ENCODE measurements around the gene SERP2. TPM values are rescaled to one million over a fixed set of nuclear protein-coding genes. Genes with fewer than 3 reads are reported as not detected.

SERP2 gene
- total and polyA plus RNA-seq, 2 of the 8 experiments (the other 6 are each of a cell fraction or from before 2014, with no cell fraction given) = 2.0 to 2.3 TPM

- DNase-seq (ENCODE audit: low read depth in 1 of 2, low spot score in 2 of 2) (no peak), FAIRE-seq (no peak)
- Histone ChIP-seq H3K4ac (replicated peaks; ENCODE audit: insufficient read length, low read depth, low read length) (no peak overlapping the region), H4K8ac (ENCODE audit: extremely low read depth, insufficient read depth, low read length) (no peak overlapping the region), H2AFZ (ENCODE audit: low read length) (no peak overlapping the region), H3K79me2 (ENCODE audit: control insufficient read depth in 1 of 2, insufficient read depth in 2 of 2, low read length in 2 of 2) (no peaks in the 10 kb centered on the region), H3K27me3 (replicated peaks in 1 of 4; ENCODE audit: control insufficient read depth in 3 of 4, extremely low read depth in 1 of 4, insufficient read depth in 3 of 4, low read length in 3 of 4) (no peaks in the 10 kb centered on the region), H3K9me3 (ENCODE audit: insufficient read depth in 2 of 2, low read depth in 1 of 2, low read length in 1 of 2) (no peaks in the 10 kb centered on the region; a peak in 1 of 4 replicates), H2BK5ac (ENCODE audit: low read depth, low read length) (no peak overlapping the region), H2BK15ac (ENCODE audit: low read length) (no peak overlapping the region), H3K23ac (ENCODE audit: insufficient read length) (no peak overlapping the region), H2BK12ac (ENCODE audit: low read depth, low read length) (no peak overlapping the region), H4K91ac (replicated peaks; ENCODE audit: insufficient read length, low read length) (no peak overlapping the region), H3K23me2 (ENCODE audit: low read depth, low read length) (no peaks in the 10 kb centered on the region), H3K14ac (ENCODE audit: insufficient read length) (no peak overlapping the region), H3K18ac (ENCODE audit: extremely low read depth, low read length) (no peak overlapping the region), H3K56ac (replicated peaks; ENCODE audit: insufficient read length, low read depth, low read length) (no peak overlapping the region), H3K36me3 (ENCODE audit: control insufficient read depth in 2 of 4, insufficient read depth in 4 of 4, low read length in 3 of 4) (no peaks in the 10 kb centered on the region), H3K79me1 (ENCODE audit: low read depth, low read length) (no peaks in the 10 kb centered on the region), H2BK120ac (replicated peaks; ENCODE audit: low read depth, low read length) (no peak overlapping the region), H2BK20ac (ENCODE audit: low read length) (no peak overlapping the region), H4K20me1 (replicated peaks in 1 of 2; ENCODE audit: control insufficient read depth in 1 of 2, insufficient read depth in 2 of 2, low read length in 2 of 2) (no peaks in the 10 kb centered on the region), H3K4me2 (ENCODE audit: insufficient read depth in 1 of 2, low read depth in 2 of 2, low read length in 2 of 2) (no peak overlapping the region), H2AK5ac (ENCODE audit: low read depth, low read length) (no peak overlapping the region), H3K4me3 (ENCODE audit: extremely low read depth in 1 of 4, insufficient read depth in 2 of 4, low read depth in 3 of 4, low read length in 4 of 4) (no peak overlapping the region), H3K27ac (ENCODE audit: low read depth, low read length) (no peak overlapping the region), H4K5ac (ENCODE audit: insufficient read length, low read depth, low read length) (no peak overlapping the region), H3K9ac (replicated peaks in 1 of 4; ENCODE audit: extremely low read depth in 1 of 4, low read depth in 3 of 4, low read length in 3 of 4) (no peak overlapping the region), H3K4me1 (replicated peaks in 1 of 4; ENCODE audit: control insufficient read depth in 3 of 4, insufficient read depth in 4 of 4, low read length in 3 of 4) (peaks cover 0 to 5% (median 4%) of the 10 kb centered on the region in 4 experiments; a peak in 4 of 7 replicates)
- ChIA-PET CTCF (ENCODE audit: partially characterized antibody) (interaction anchor here (3.5 kb wide), 1 partner anchor 10 kb away, joined by 12 read pairs; no protein-coding TSS in a partner anchor), POLR2A (ENCODE audit: partially characterized antibody) (interaction anchor here (1.3 to 8.1 kb wide), 3 partner anchors 10 to 19 kb away, joined by 3 to 80 read pairs (median 3); no protein-coding TSS in a partner anchor)
- WGBS, 2 experiments (ENCODE audit: extremely low coverage in 1 of 2, insufficient coverage in 1 of 2, insufficient read length in 1 of 2, insufficient replicate concordance in 2 of 2, low coverage in 1 of 2, low lambda C conversion rate in 2 of 2, missing lambda C conversion rate in 1 of 2) = 87% methylated on average over 5 of the region's 5 CpGs; no CpG with 5 or more reads in 1 of the 2 experiments
- TF ChIP-seq SUZ12 (IDR thresholded peaks at IDR 0.05; ENCODE audit: low read length) = no peak
- TF ChIP-seq FOSL1 (IDR thresholded peaks at IDR 0.05; ENCODE audit: insufficient read depth, low read depth, low read length) = no peak
- TF ChIP-seq POLR2A (IDR thresholded peaks at IDR 0.05; ENCODE audit: control extremely low read depth in 1 of 2, low read depth in 2 of 2, low read length in 2 of 2) = no peak
- TF ChIP-seq CTCF (IDR thresholded peaks at IDR 0.05; ENCODE audit: control extremely low read depth in 1 of 3, insufficient read depth in 1 of 3, low read depth in 1 of 3, low read length in 3 of 3) = no peak
- no peak for TF ChIP-seq SP2 (IDR thresholded peaks at IDR 0.05; ENCODE audit: low read length)
- TF ChIP-seq CHD1 (IDR thresholded peaks at IDR 0.05; ENCODE audit: low read depth, low read length) = no peak
- no peak for TF ChIP-seq RBBP5 (IDR thresholded peaks at IDR 0.05; ENCODE audit: borderline replicate concordance, low read depth, low read length)
- TF ChIP-seq CBX8 (IDR thresholded peaks at IDR 0.05; ENCODE audit: borderline replicate concordance, low read depth, low read length) = no peak
- TF ChIP-seq NANOG (IDR thresholded peaks at IDR 0.05; ENCODE audit: insufficient read depth, low read depth, low read length, poor library complexity, severe bottlenecking) = no peak
- TF ChIP-seq RNF2 (IDR thresholded peaks at IDR 0.05; ENCODE audit: borderline replicate concordance, low read depth, low read length, missing control alignments, poor library complexity, severe bottlenecking) = no peak
- TF ChIP-seq POU5F1 (IDR thresholded peaks at IDR 0.05; ENCODE audit: low read depth, low read length) = no peak
Measured at GRCh38 chr13:44423824-44424223, 50.2 kb downstream of the SERP2 start.
